GM18517 (cell line): ENCODE measurements around the gene PREX1.
"Not testable (repeated sequence)": the region's sequence is repeated elsewhere in the genome, so short reads cannot be mapped to it uniquely, and the experiment has no call there.

Source experiments
- ATAC-seq: cut with Tn5 transposase; IDR thresholded peaks from one replicate; pipeline ENCODE4 v1.9.1; 2021; ENCODE audit warnings: mild to moderate bottlenecking, moderate library complexity; ENCODE audit not compliant: unreplicated experiment

PREX1 gene

GRCh38 chr20:48826883-48827771 is 672 bp downstream of the PREX1 start:
- no peak for ATAC-seq

GRCh38 chr20:48826480-48826879 is 1.3 kb downstream of the PREX1 start:
- ATAC-seq, result not testable (repeated sequence)

- no peak for ATAC-seq
Observed at GRCh38 chr20:48826069-48826468, 1.7 kb downstream of the PREX1 start.

- ATAC-seq, result no peak
Observed at GRCh38 chr20:48825566-48825920, 2.3 kb downstream of the PREX1 start.

- ATAC-seq, result no peak
Observed at GRCh38 chr20:48824830-48825565, 2.8 kb downstream of the PREX1 start.

GRCh38 chr20:48823960-48824498 is 3.8 kb downstream of the PREX1 start:
- ATAC-seq, result no peak

GRCh38 chr20:48823476-48823875 is 4.3 kb downstream of the PREX1 start:
- no peak for ATAC-seq

- no peak for ATAC-seq
Observed at GRCh38 chr20:48822879-48823385, 4.9 kb downstream of the PREX1 start.

- ATAC-seq, result no peak
Observed at GRCh38 chr20:48822178-48822577, 5.6 kb downstream of the PREX1 start.

GRCh38 chr20:48821261-48821920 is 6.4 kb downstream of the PREX1 start:
- no peak for ATAC-seq

- no peak for ATAC-seq
Observed at GRCh38 chr20:48820649-48820973, 7.2 kb downstream of the PREX1 start.

- no peak for ATAC-seq
Observed at GRCh38 chr20:48819821-48820648, 7.8 kb downstream of the PREX1 start.

- ATAC-seq, result no peak
Observed at GRCh38 chr20:48819089-48819488, 8.7 kb downstream of the PREX1 start.

GRCh38 chr20:48818481-48818987 is 9.3 kb downstream of the PREX1 start:
- no peak for ATAC-seq

- no peak for ATAC-seq
Observed at GRCh38 chr20:48818031-48818370, 9.8 kb downstream of the PREX1 start.

- no peak for ATAC-seq
Observed at GRCh38 chr20:48817367-48818030, 10.3 kb downstream of the PREX1 start.

GRCh38 chr20:48816282-48817205 is 11.3 kb downstream of the PREX1 start:
- ATAC-seq, result no peak

- no peak for ATAC-seq
Observed at GRCh38 chr20:48815537-48815936, 12.3 kb downstream of the PREX1 start.

- no peak for ATAC-seq
Observed at GRCh38 chr20:48814633-48815032, 13.2 kb downstream of the PREX1 start.
